ENCODE measurements around the gene ZYX. TPM values are rescaled to one million over a fixed set of nuclear protein-coding genes. Genes with fewer than 3 reads are reported as not detected.

The ZYX gene
- total RNA-seq, 1 donor from 2014 or later, result 114 TPM

DNA sequence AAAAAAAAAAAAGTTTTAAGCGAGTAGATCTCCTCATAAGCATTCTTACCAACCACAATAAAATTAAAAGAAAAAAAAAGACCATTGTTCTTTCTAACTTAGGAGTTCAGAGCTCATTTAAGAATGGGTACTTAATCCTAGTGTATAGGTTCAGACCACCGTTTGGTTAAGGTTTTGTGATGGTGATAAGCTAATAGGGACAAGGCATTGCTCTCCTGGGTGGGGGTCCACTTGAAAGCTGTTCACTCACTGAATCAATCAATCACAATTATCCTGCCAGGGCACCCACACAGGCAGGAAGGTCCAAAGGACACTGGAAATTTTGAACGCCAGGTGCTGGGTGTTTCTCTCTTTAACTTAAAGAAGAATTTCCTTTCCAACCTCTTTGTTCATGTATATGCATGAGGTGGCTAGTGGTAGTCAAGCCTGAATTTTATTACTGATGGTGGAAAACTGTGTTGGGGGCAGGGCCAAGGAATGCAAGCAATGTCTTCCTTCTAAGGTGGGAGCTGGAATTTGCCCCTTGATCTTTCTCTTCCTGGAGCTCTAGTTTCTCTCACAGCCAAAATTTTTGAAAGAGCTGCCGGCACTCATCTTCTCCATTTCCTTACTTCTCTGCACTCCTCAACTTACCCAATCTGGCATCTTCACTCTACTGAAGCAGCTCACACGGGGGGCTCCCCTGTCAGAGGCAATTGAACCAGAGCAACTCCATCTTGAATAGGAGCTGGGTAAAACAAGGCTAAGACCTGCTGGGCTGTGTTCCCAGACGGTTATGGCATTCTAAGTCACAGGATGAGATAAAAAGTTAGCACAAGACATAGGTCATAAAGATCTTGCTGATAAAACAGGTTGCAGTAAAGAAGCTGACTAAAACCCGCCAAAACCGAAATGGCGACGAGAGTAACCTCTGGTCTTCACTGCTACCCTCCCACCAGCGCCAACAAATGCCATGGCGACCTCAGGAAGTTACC lies 11.2 kb upstream of the ZYX start:
- H3K27ac Mint-ChIP-seq, result no peak overlapping the region
- H3K27me3 Mint-ChIP-seq (ENCODE audit: low read depth), result peaks cover 24% of the 10 kb centered on the region
- DNase-seq (ENCODE audit: low spot score), result no peak
- H3K36me3 Mint-ChIP-seq (ENCODE audit: low read depth), result no peaks in the 10 kb centered on the region
- H3K4me1 Mint-ChIP-seq (ENCODE audit: low read depth), result peaks cover 27% of the 10 kb centered on the region
- H3K9me3 Mint-ChIP-seq, result no peaks in the 10 kb centered on the region
- intact Hi-C loops (cut with micrococcal nuclease), result no loop called here
- no peak overlapping the region for H3K4me3 Mint-ChIP-seq (ENCODE audit: low read depth)

DNA sequence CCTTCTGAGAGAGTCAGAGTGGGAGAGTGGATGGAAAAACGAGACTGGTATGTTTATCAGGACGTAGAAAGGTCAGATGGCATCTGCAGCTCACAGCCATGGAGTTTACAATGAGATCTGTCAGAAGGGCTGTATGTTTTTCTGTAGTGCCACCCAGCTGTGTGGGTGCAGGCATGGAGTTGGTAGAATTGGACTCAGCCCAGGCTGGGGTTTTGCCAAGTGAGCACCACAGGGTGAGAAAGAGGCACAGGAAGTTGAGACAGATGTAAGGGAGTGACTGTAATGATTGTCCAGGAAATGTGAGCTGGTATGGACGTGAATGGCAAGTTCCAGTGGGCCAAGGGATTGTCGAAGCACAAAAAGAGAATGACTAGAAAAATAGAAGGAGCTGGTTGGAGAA lies 9.1 kb upstream of the ZYX start:
- H3K36me3 Mint-ChIP-seq (ENCODE audit: low read depth), result no peaks in the 10 kb centered on the region
- H3K4me1 Mint-ChIP-seq (ENCODE audit: low read depth), result peaks cover 46% of the 10 kb centered on the region
- H3K9me3 Mint-ChIP-seq, result no peaks in the 10 kb centered on the region
- peaks cover 7% of the 10 kb centered on the region for H3K27me3 Mint-ChIP-seq (ENCODE audit: low read depth)
- intact Hi-C loops (cut with micrococcal nuclease), result loop anchor here (1.0 kb wide), 1 partner anchor 9 kb away; no protein-coding TSS in a partner anchor
- no peak for DNase-seq (ENCODE audit: low spot score)
- peak overlapping the region; percentile 59 for H3K27ac Mint-ChIP-seq
- H3K4me3 Mint-ChIP-seq (ENCODE audit: low read depth), result peak overlapping the region; percentile 3

DNA sequence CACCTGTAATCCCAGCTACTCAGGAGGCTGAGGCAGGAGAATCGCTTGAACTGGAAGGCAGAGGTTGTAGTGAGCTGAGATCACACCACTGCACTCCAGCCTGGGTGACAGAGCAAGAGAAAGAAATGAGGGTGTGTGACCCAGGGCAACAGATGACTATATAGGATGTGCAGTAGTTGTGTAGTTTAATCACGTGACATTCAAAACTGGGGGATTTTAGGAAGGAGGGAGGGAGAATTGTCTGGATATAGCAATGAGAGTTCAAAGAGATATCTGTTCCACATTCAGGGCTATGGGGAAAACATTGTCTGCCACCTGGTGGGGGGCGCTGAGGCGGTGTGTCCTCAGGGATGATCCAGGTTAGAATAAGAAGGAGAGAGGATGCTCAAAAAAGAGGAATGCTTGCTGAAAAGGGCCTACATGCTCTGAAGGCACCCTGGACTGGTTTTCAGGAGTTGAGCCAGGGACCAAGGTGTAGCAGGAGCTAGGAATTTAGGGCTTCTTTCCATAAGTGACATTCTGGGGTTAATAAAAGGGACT lies 7.8 kb upstream of the ZYX start:
- no peaks in the 10 kb centered on the region for H3K9me3 Mint-ChIP-seq
- peaks cover 54% of the 10 kb centered on the region for H3K4me1 Mint-ChIP-seq (ENCODE audit: low read depth)
- no peaks in the 10 kb centered on the region for H3K36me3 Mint-ChIP-seq (ENCODE audit: low read depth)
- no peak for DNase-seq (ENCODE audit: low spot score)
- H3K27ac Mint-ChIP-seq, result no peak overlapping the region
- no peak overlapping the region for H3K4me3 Mint-ChIP-seq (ENCODE audit: low read depth)
- intact Hi-C loops (cut with micrococcal nuclease), result no loop called here
- peaks cover 5% of the 10 kb centered on the region for H3K27me3 Mint-ChIP-seq (ENCODE audit: low read depth)

DNA sequence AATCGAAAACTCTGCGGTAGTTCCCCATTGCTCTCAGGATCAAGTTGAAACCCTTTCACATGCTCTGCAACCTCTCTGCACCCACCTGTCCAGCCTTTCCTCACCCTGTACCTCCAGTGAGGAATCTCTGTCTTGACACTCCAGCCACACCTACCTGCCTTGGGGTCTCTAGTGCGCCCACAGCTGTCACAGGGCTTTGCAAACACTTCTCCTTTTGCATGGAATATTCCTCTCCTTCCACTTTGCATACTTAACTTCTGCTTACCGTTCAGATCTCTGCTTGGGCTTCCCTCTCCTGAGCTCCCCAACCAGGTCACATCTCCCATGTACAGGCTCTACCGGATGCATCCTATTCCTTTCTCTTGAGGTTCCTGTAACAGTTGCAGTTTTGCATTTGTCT lies 6.6 kb upstream of the ZYX start:
- Mint-ChIP-seq H3K4me1 (ENCODE audit: low read depth) (peaks cover 66% of the 10 kb centered on the region), H3K36me3 (ENCODE audit: low read depth) (no peaks in the 10 kb centered on the region), H3K27ac (no peak overlapping the region), H3K9me3 (no peaks in the 10 kb centered on the region), H3K27me3 (ENCODE audit: low read depth) (no peaks in the 10 kb centered on the region), H3K4me3 (ENCODE audit: low read depth) (no peak overlapping the region)
- DNase-seq (ENCODE audit: low spot score), result no peak
- intact Hi-C loops (cut with micrococcal nuclease), result no loop called here

DNA sequence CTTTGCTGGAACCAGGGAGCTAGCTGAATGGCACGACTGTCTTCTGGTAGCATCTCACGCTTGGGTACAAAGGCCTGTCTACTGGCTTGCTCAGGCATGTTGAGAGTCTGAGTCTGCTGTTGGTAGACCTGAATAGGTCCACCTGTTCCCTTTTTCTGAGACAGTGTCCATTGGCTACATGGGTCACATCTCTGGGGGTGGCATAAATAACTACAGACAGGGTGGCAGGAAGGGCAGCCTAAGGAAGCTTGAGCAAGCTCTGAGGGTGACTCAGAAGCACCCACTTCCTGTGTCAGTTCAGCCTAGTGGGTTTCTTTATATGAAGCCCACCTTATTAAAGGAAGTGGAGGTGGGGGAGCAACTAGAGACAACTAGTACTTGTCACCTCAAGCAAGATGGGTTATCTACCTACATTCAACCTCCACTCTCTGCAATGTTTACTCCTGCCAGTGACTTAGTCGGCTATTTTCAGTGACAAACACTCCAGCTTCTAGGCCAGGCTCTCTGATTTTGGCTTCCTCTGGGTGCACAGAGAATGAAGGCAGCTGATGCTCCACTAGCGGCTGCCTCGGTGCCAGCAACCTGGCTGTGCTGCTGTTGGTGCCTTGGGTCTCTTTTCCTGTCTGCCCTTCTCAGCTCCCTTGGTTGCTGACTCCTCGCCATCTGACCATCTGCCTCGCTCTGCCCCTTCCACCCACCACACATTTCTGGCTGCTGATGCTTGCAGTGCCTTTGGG lies 5.7 kb upstream of the ZYX start:
- Mint-ChIP-seq H3K36me3 (ENCODE audit: low read depth) (no peaks in the 10 kb centered on the region), H3K27me3 (ENCODE audit: low read depth) (no peaks in the 10 kb centered on the region), H3K4me3 (ENCODE audit: low read depth) (no peak overlapping the region), H3K9me3 (no peaks in the 10 kb centered on the region), H3K27ac (peak overlapping the region; percentile 76), H3K4me1 (ENCODE audit: low read depth) (peaks cover 67% of the 10 kb centered on the region)
- intact Hi-C loops (cut with micrococcal nuclease), result no loop called here
- no peak for DNase-seq (ENCODE audit: low spot score)

DNA sequence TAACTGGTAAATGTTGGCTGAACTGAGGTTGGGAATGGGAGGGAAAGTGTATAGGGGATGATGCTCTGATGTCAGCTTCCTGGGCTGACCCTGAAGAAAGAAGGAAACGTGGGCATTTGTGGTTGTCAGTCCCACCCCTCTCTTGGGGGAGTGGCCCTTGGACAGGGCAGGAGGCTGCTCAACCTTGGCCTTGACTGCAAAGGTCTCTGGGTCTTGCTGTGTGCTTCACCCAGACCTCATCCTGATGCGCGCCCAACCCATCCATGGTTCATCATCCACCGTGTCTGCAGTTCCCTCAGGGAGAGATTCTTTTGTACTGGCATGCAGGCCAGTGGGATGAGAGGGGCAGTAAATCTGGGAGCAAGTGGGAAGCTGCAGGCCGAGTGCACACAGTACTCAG lies 4.7 kb upstream of the ZYX start:
- Mint-ChIP-seq H3K27me3 (ENCODE audit: low read depth) (no peaks in the 10 kb centered on the region), H3K4me3 (ENCODE audit: low read depth) (no peak overlapping the region), H3K36me3 (ENCODE audit: low read depth) (no peaks in the 10 kb centered on the region), H3K9me3 (no peaks in the 10 kb centered on the region), H3K27ac (no peak overlapping the region), H3K4me1 (ENCODE audit: low read depth) (peaks cover 65% of the 10 kb centered on the region)
- DNase-seq (ENCODE audit: low spot score), result no peak
- intact Hi-C loops (cut with micrococcal nuclease), result no loop called here

DNA sequence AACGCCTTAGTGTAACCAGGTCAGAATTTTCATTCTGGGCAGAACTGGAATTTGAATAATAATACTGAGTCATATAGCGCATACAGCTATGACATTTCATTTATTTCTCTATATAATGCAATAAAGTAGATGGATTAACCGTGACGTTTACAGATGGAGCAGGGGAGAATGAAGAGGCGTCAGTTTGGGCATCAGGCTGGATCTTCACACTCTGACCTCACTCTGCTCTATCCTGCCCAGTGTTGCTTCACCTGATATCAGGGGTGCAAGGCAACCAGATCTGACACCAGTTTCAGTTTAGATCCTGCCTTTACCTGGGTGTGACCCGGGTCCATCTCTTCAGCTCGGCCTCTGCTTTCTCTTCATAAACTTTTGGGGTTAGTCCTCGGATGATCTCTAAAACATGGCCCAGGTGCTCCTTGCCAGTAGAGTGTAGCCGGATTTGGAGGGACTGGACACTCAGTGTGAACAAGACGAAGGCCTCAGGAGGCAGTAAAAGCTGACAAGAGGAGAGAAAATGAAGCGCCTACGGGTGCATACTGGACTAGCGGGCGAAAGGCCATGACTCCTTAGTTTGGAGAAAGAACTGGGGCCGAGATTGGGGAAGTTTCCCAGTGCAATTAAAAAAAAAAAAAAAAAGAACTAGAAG lies 1.4 kb upstream of the ZYX start:
- intact Hi-C loops (cut with micrococcal nuclease), result loop anchor here (1.0 to 5.0 kb wide), 7 partner anchors 17 to 571 kb away; partner anchors contain the start of genes EPHA1, FAM131B and GSTK1
- no peaks in the 10 kb centered on the region for H3K9me3 Mint-ChIP-seq
- H3K27me3 Mint-ChIP-seq (ENCODE audit: low read depth), result no peaks in the 10 kb centered on the region
- H3K4me1 Mint-ChIP-seq (ENCODE audit: low read depth), result peaks cover 55% of the 10 kb centered on the region
- H3K27ac Mint-ChIP-seq, result peak overlapping the region; percentile 89
- no peaks in the 10 kb centered on the region for H3K36me3 Mint-ChIP-seq (ENCODE audit: low read depth)
- peak overlapping the region; percentile 85 for H3K4me3 Mint-ChIP-seq (ENCODE audit: low read depth)
- DNase-seq (ENCODE audit: low spot score), result no peak

DNA sequence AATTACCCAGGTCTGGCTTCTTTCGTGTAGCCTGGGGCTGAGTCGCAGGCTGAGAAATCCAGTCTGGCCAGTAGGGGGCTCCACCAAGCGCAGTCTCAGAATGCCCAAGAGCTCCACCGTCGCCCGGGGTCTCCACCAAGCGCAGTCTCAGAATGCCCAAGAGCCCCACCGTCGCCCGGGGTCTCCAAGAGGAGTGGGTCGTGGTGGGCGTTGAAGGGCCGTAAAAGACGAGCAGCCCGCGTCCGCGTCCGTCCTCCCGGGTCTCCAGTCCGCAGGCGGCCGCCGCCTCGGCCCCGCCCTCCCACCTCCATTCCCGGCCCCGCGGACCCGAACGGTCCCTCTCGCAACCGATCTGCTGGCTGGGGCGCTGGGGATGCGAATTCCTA lies 892 bp upstream of the ZYX start:
- Mint-ChIP-seq H3K9me3 (no peaks in the 10 kb centered on the region), H3K4me3 (ENCODE audit: low read depth) (peak overlapping the region; percentile 85), H3K27me3 (ENCODE audit: low read depth) (no peaks in the 10 kb centered on the region), H3K36me3 (ENCODE audit: low read depth) (no peaks in the 10 kb centered on the region), H3K4me1 (ENCODE audit: low read depth) (peaks cover 50% of the 10 kb centered on the region), H3K27ac (peak overlapping the region; percentile 89)
- peak; percentile 81 for DNase-seq (ENCODE audit: low spot score)
- intact Hi-C loops (cut with micrococcal nuclease), result loop anchor here (1.0 to 5.0 kb wide), 6 partner anchors 17 to 571 kb away; partner anchors contain the start of genes FAM131B and GSTK1

DNA sequence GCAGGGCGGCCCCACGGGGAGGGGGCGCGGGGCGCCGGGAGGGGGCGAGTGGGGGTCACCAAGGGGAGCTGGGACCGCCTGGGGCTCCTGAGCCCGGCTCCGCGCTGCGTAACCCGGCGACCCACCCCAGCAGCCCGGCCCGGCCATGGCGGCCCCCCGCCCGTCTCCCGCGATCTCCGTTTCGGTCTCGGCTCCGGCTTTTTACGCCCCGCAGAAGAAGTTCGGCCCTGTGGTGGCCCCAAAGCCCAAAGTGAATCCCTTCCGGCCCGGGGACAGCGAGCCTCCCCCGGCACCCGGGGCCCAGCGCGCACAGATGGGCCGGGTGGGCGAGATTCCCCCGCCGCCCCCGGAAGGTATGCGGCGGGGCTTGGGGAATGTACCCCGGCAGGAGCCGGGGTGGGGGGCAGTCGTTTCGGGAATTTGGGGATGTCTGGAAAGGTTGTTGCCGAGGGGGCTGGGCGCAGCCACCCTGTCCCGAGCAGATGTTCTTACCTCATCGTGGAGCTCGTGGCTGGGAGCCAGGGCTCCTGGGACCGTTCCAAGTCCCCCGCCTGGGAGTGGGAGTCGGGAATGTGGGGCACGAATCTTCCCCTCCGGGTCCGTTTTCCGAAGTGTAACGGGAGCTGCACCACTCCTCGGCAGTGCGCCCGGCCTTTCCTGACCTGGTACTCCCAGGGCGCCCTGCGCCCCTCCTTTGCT lies 431 bp downstream of the ZYX start:
- peak overlapping the region; percentile 68 for H3K4me3 Mint-ChIP-seq (ENCODE audit: low read depth)
- intact Hi-C loops (cut with micrococcal nuclease), result loop anchor here (1.0 to 5.0 kb wide), 7 partner anchors 19 to 573 kb away; partner anchors contain the start of genes CASP2, FAM131B and GSTK1
- H3K4me1 Mint-ChIP-seq (ENCODE audit: low read depth), result peaks cover 37% of the 10 kb centered on the region
- DNase-seq (ENCODE audit: low spot score), result no peak
- H3K27me3 Mint-ChIP-seq (ENCODE audit: low read depth), result no peaks in the 10 kb centered on the region
- H3K27ac Mint-ChIP-seq, result no peak overlapping the region
- no peaks in the 10 kb centered on the region for H3K36me3 Mint-ChIP-seq (ENCODE audit: low read depth)
- no peaks in the 10 kb centered on the region for H3K9me3 Mint-ChIP-seq

DNA sequence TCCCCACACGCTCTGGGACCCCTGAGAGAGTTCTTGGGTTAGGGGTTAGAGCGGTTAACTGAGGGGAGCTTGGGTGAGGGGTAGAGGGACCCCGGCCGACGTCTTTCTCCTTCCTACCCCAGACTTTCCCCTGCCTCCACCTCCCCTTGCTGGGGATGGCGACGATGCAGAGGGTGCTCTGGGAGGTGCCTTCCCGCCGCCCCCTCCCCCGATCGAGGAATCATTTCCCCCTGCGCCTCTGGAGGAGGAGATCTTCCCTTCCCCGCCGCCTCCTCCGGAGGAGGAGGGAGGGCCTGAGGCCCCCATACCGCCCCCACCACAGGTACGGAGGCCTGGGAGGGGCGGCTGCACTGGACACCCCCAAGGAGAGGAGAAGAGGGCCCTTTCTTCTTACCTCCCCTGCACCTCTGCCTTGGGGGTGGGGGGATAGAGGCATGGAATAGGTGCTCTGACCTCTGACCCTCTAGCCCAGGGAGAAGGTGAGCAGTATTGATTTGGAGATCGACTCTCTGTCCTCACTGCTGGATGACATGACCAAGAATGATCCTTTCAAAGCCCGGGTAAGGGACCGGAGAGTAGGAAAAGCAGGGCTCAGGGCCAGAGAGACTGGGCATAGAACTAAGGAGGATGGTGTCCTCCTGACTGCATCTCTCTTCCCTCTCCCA lies 1.1 kb downstream of the ZYX start:
- intact Hi-C loops (cut with micrococcal nuclease), result loop anchor here (5.0 kb wide), 2 partner anchors 75 to 120 kb away; partner anchors contain the start of gene GSTK1
- Mint-ChIP-seq H3K36me3 (ENCODE audit: low read depth) (no peaks in the 10 kb centered on the region), H3K27ac (no peak overlapping the region)

DNA sequence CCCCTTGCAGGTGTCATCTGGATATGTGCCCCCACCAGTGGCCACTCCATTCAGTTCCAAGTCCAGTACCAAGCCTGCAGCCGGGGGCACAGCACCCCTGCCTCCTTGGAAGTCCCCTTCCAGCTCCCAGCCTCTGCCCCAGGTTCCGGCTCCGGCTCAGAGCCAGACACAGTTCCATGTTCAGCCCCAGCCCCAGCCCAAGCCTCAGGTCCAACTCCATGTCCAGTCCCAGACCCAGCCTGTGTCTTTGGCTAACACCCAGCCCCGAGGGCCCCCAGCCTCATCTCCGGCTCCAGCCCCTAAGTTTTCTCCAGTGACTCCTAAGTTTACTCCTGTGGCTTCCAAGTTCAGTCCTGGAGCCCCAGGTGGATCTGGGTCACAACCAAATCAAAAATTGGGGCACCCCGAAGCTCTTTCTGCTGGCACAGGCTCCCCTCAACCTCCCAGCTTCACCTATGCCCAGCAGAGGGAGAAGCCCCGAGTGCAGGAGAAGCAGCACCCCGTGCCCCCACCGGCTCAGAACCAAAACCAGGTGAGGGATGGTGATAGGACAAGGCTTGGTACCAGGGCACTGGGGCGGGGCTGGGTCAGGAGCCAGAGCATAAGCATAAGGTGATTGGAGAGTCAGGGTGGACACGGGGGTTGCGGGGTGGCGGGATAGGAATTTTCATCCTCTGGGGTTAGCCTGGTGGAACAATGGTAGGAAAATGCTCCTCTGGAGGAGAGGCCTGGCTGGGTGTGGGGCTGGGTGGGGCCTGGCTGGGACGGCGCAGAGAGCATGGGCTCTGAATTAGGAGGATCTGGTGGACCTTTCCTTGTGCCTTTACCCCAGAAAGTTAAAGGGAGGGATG lies 1.9 kb downstream of the ZYX start:
- Mint-ChIP-seq H3K36me3 (ENCODE audit: low read depth) (peaks cover 5% of the 10 kb centered on the region), H3K9me3 (no peaks in the 10 kb centered on the region), H3K27ac (peak overlapping the region; percentile 45), H3K4me3 (ENCODE audit: low read depth) (peak overlapping the region; percentile 68), H3K27me3 (ENCODE audit: low read depth) (no peaks in the 10 kb centered on the region), H3K4me1 (ENCODE audit: low read depth) (peaks cover 29% of the 10 kb centered on the region)
- intact Hi-C loops (cut with micrococcal nuclease), result loop anchor here (5.0 kb wide), 2 partner anchors 76 to 121 kb away; partner anchors contain the start of gene GSTK1
- no peak for DNase-seq (ENCODE audit: low spot score)

More for the DNA sequence above, 1.1 kb downstream of the ZYX start:
- peak overlapping the region; percentile 68 for H3K4me3 Mint-ChIP-seq (ENCODE audit: low read depth)
- no peaks in the 10 kb centered on the region for H3K9me3 Mint-ChIP-seq
- no peaks in the 10 kb centered on the region for H3K27me3 Mint-ChIP-seq (ENCODE audit: low read depth)
- H3K4me1 Mint-ChIP-seq (ENCODE audit: low read depth), result peaks cover 31% of the 10 kb centered on the region
- no peak for DNase-seq (ENCODE audit: low spot score)
